Aorta (tissue), 5 donors: ENCODE measurements around the gene SUFU. TPM values are rescaled to one million over a fixed set of nuclear protein-coding genes. Genes with fewer than 3 reads are reported as not detected.
A peak's percentile ranks its signal among the peaks of the same experiment; 100 is the strongest.
"Not testable (repeated sequence)": the region's sequence is repeated elsewhere in the genome, so short reads cannot be mapped to it uniquely, and the experiment has no call there.

ENCODE experiments used
- ATAC-seq: fragments of 200-7000 bp; cut with Tn5 transposase; one replicate; pipeline ENCODE4 v1.9.1; 2022; ENCODE audit warnings: moderate library complexity; ENCODE audit not compliant: low FRiP score
- DNase-seq, 2 donors: peaks; one replicate each; pipeline ENCODE4 v3.0.0-alpha.2; 2020
- H3K27ac ChIP-seq, 2 donors: one replicate each; pipeline ENCODE4 v1.5.1; 2013; ENCODE audit warnings: low read length in 2 of 2, mild to moderate bottlenecking in 2 of 2, moderate library complexity in 2 of 2, control low read depth in 1 of 2, inconsistent platforms in 1 of 2, low read depth in 1 of 2
- H3K27me3 ChIP-seq, 2 donors: one replicate each; pipeline ENCODE4 v1.6.1; 2013; ENCODE audit warnings: control low read depth in 1 of 2, low read length in 1 of 2, mild to moderate bottlenecking in 1 of 2, moderate library complexity in 1 of 2; ENCODE audit not compliant: insufficient read depth in 2 of 2, control insufficient read depth in 1 of 2
- H3K36me3 ChIP-seq, 2 donors: one replicate each; pipeline ENCODE4 v1.6.1; 2013; ENCODE audit warnings: control low read depth in 1 of 2, low read length in 1 of 2, mild to moderate bottlenecking in 1 of 2; ENCODE audit not compliant: insufficient read depth in 2 of 2, control insufficient read depth in 1 of 2
- H3K4me1 ChIP-seq, 2 donors: one replicate each; pipeline ENCODE4 v1.6.1; 2013; ENCODE audit warnings: low read length in 2 of 2, control low read depth in 1 of 2, mild to moderate bottlenecking in 1 of 2, moderate library complexity in 1 of 2; ENCODE audit not compliant: insufficient read depth in 2 of 2, control insufficient read depth in 1 of 2
- H3K4me3 ChIP-seq, 2 donors: one replicate each; pipeline ENCODE4 v1.5.1; 2013; ENCODE audit warnings: low read length in 2 of 2, control low read depth in 1 of 2, mild to moderate bottlenecking in 1 of 2
- H3K9me3 ChIP-seq: one replicate; pipeline ENCODE4 v1.6.1; 2013; ENCODE audit warnings: mild to moderate bottlenecking, low read length; ENCODE audit not compliant: control insufficient read depth
- WGBS, 2 donors: extraction: QIAGEN DNeasy Blood & Tissue Kit; methylation state at CpG; one replicate each; pipeline ENCODE4 v1.1.7; 2013; 5-methylcytosine and 5-hydroxymethylcytosine counted together
- intact Hi-C, 2 donors: fragments of 100-400 bp; cut with DNase I; formaldehyde crosslinking; loops; one replicate each; pipeline versions ENCODE4 v1.14.2 to v1.15.0; 2022
- long read RNA-seq, 2 donors: library from polyadenylated mRNA; unstranded; transcript quantifications; one replicate each; pipeline ENCODE4 v2.0.0, GENCODE V29; 2020 to 2021
- polyA plus RNA-seq, 2 donors: library from polyadenylated mRNA; stranded (reverse); fragments of 200-250 nt; gene quantifications; one replicate each; pipeline ENCODE4 v1.2.3, GENCODE V29; 2013
- total RNA-seq, 2 donors: library from RNA; stranded (reverse); fragmentation: NEBNext Ultra II Directional; extraction: Animal tissue kit (Norgen Biotek cat#: 25700); gene quantifications; one replicate each; pipeline ENCODE4 v1.2.1, GENCODE V29; 2021
- donor health status: healthy with polysubstance abuse.
- donor health status: Bipolar disorder and iron deficiency.
- donor health status: DM: no; HTN: no; CAD: no.
- donor health status: DM: no; HTN: no; CAD: no.
- donor health status: DM: yes; HTN: yes; CAD: no.

SUFU gene
- 10 to 100 TPM; 11.3 to 24.0 TPM for total RNA-seq
- 1 to 10 TPM; 2.3 to 4.5 TPM for polyA plus RNA-seq
- long read RNA-seq, donor 1, partial matches to known transcripts: 2 of 26 reads
- long read RNA-seq, donor 1, other reads (novel, unspliced or antisense): 24 of 26 reads
- long read RNA-seq, donor 2, partial matches to known transcripts: 4 of 13 reads
- long read RNA-seq, donor 2, other reads (novel, unspliced or antisense): 9 of 13 reads

- H3K4me3 ChIP-seq: peak within 1 kb of the TSS; percentile 75 to 86
- 1% methylated on average over 41 to 44 of the region's 44 CpGs for WGBS, 2 donors
- DNase-seq (peak; percentile 97 to 98), ATAC-seq (peak; percentile 93)
- intact Hi-C loops: loop anchor here (1.0 to 5.0 kb wide), 4 partner anchors 71 to 139 kb away; partner anchors contain the start of gene CUEDC2 (in 1 of the 2)
- H3K27me3 ChIP-seq: no peaks in the 10 kb centered on the region
- H3K27ac ChIP-seq: peak within 1 kb of the TSS in 1 of 2 donors; percentile 32
- no peaks in the 10 kb centered on the region for H3K9me3 ChIP-seq
- H3K36me3 ChIP-seq: no peaks in the 10 kb centered on the region
- H3K4me1 ChIP-seq: peaks cover 0 to 3% of the 10 kb centered on the region in 2 donors
These were observed at the start of gene SUFU for GRCh38 chr10:102503264-102504178. Gene SUFU (plus strand): TSS chr10:102503972. CDS start chr10:102504153, 181 bp downstream.

- H3K4me1 ChIP-seq, H3K27me3 ChIP-seq, ATAC-seq, H3K4me3 ChIP-seq, DNase-seq, H3K9me3 ChIP-seq, H3K27ac ChIP-seq, H3K36me3 ChIP-seq, intact Hi-C loops: not testable (repeated sequence)
- WGBS, 2 donors: 77 to 81% methylated on average over 13 of the region's 13 CpGs
These were observed 48.9 kb upstream of the SUFU start for GRCh38 chr10:102454662-102455487.

- DNase-seq: no peak
- H3K4me1 ChIP-seq: no peaks in the 10 kb centered on the region
- no peak for ATAC-seq
- no peaks in the 10 kb centered on the region for H3K36me3 ChIP-seq
- no peak overlapping the region for H3K4me3 ChIP-seq
- no peak overlapping the region for H3K27ac ChIP-seq
- no peaks in the 10 kb centered on the region for H3K9me3 ChIP-seq
- 81 to 84% methylated on average over 7 of the region's 7 CpGs for WGBS, 2 donors
- intact Hi-C loops: no loop called here
- H3K27me3 ChIP-seq: no peaks in the 10 kb centered on the region
These were observed 47.8 kb upstream of the SUFU start for GRCh38 chr10:102455893-102456471.

DNA sequence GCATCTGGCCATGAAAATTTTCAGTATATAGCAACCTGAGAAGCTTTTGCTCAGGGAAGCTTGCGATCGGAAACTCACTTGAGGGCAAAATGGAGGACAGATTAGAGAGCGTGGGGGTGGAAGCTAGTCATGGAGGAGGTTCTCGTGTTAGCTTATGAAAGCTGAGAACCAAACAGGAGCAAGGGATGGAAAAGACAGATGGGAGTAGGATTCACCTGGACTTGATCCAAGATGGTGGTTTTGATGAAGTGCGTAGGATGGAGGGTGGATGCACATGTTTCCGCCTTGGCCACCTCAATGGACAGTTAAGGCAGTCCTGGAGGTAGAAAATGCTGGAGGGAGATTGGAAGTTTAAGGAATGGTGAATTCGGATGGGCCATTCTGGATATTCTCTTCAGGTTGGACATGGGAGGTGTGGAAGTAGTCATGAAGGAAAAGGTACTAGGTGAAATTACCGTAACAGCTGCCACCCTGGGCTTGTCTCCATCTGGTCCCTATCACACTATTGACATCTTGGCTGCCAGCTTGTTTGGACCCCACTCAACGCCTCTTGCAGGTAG lies 46.1 kb upstream of the SUFU start:
- H3K4me1 ChIP-seq: no peaks in the 10 kb centered on the region
- H3K36me3 ChIP-seq: no peaks in the 10 kb centered on the region
- H3K4me3 ChIP-seq: no peak overlapping the region
- 83 to 90% methylated on average over 9 of the region's 9 CpGs for WGBS, 2 donors
- ATAC-seq: no peak
- H3K27ac ChIP-seq: no peak overlapping the region
- no peaks in the 10 kb centered on the region for H3K27me3 ChIP-seq
- no peak for DNase-seq
- no peaks in the 10 kb centered on the region for H3K9me3 ChIP-seq
- intact Hi-C loops: no loop called here

- H3K4me3 ChIP-seq: no peak overlapping the region
- WGBS, 2 donors: 69 to 78% methylated on average over 4 of the region's 4 CpGs
These were observed 45.1 kb upstream of the SUFU start for GRCh38 chr10:102458656-102459055.

GRCh38 chr10:102460836-102461186 lies 43.0 kb upstream of the SUFU start:
- H3K27ac ChIP-seq: no peak overlapping the region
- no peaks in the 10 kb centered on the region for H3K4me1 ChIP-seq
- H3K27me3 ChIP-seq: no peaks in the 10 kb centered on the region
- 30 to 32% methylated on average over 8 of the region's 8 CpGs for WGBS, 2 donors
- H3K4me3 ChIP-seq: peak overlapping the region; percentile 7 to 32
- no peaks in the 10 kb centered on the region for H3K9me3 ChIP-seq
- H3K36me3 ChIP-seq: no peaks in the 10 kb centered on the region
- DNase-seq (no peak), ATAC-seq (peak; percentile 34)
- intact Hi-C loops: no loop called here

More at GRCh38 chr10:102458656-102459055, 45.1 kb upstream of the SUFU start:
- intact Hi-C loops: no loop called here
- H3K9me3 ChIP-seq: no peaks in the 10 kb centered on the region
- no peaks in the 10 kb centered on the region for H3K36me3 ChIP-seq
- no peak for DNase-seq
- H3K27ac ChIP-seq: no peak overlapping the region
- ATAC-seq: no peak
- H3K4me1 ChIP-seq: no peaks in the 10 kb centered on the region
- H3K27me3 ChIP-seq: no peaks in the 10 kb centered on the region

GRCh38 chr10:102461187-102462054 lies 42.4 kb upstream of the SUFU start:
- Histone ChIP-seq H3K9me3 (no peaks in the 10 kb centered on the region), H3K4me3 (peak overlapping the region; percentile 7 to 32), H3K4me1 (no peaks in the 10 kb centered on the region), H3K27me3 (no peaks in the 10 kb centered on the region), H3K36me3 (no peaks in the 10 kb centered on the region), H3K27ac (no peak overlapping the region)
- DNase-seq: peak; percentile 94 to 96
- ATAC-seq: peak; percentile 95
- intact Hi-C loops: no loop called here
- 8% methylated on average over 54 of the region's 54 CpGs for WGBS, 2 donors
